Lower leg skin (tissue), 4 donors: Measurements from ENCODE around the gene MAT1A. TPM values are rescaled to one million over a fixed set of nuclear protein-coding genes. Genes with fewer than 3 reads are reported as not detected.

Experiments
- DNase-seq, 2 donors: peaks; one replicate each; pipeline ENCODE4 v3.0.0-alpha.2; 2019; ENCODE audit warnings: low spot score in 2 of 2
- H3K4me3 ChIP-seq: fragments of 200-600 bp; sonication (generic); 2 replicates; pipeline ENCODE4 v1.5.1; 2017; ENCODE audit warnings: mild to moderate bottlenecking, low read depth; ENCODE audit not compliant: poor library complexity, severe bottlenecking
- CTCF ChIP-seq, 3 donors: fragments of 450-650 bp; IDR thresholded peaks; one replicate each; pipeline ENCODE4 v1.5.1; 2016; ENCODE audit warnings: antibody characterized with exemption in 3 of 3, mild to moderate bottlenecking in 3 of 3, moderate library complexity in 2 of 3
- POLR2A ChIP-seq, 2 donors: fragments of 450-650 bp; IDR thresholded peaks; one replicate each; pipeline ENCODE4 v1.6.1; 2016 to 2017; ENCODE audit warnings: antibody characterized with exemption in 2 of 2, mild to moderate bottlenecking in 1 of 2, moderate library complexity in 1 of 2
- WGBS, 2 donors: methylation state at CpG; one replicate each; pipeline ENCODE4 v1.1.5; 2018; 5-methylcytosine and 5-hydroxymethylcytosine counted together
- intact Hi-C: fragments of 100-400 bp; cut with DNase I; formaldehyde crosslinking; loops from one replicate; pipeline ENCODE4 v1.15.0; 2023; ENCODE audit warnings: low total_unique reads
- total RNA-seq, 4 donors: library from RNA; depleted of rRNA; stranded (reverse); fragments of >200 nt; gene quantifications; one replicate each; pipeline ENCODE4 v1.1.0, GENCODE V29; 2016

The MAT1A gene
- total RNA-seq, 4 donors from 2014 or later = 4.6 to 12.1 (median 6.6) TPM

GRCh38 chr10:80281784-80282765, 7.4 kb downstream of the MAT1A start:
- no peak overlapping the region for H3K4me3 ChIP-seq
- intact Hi-C loops = no loop called here
- DNase-seq = peak in 1 of 2 donors; percentile 76
- 69 to 70% methylated on average over 9 of the region's 9 CpGs for WGBS, 2 donors
- no peak for TF ChIP-seq CTCF (IDR thresholded peaks at IDR 0.05)
- TF ChIP-seq POLR2A (IDR thresholded peaks at IDR 0.05) = no peak

- H3K4me3 ChIP-seq = no peak overlapping the region
- DNase-seq = no peak
- TF ChIP-seq POLR2A (IDR thresholded peaks at IDR 0.05) (no peak), CTCF (IDR thresholded peaks at IDR 0.05) (no peak)
- WGBS, 2 donors = 81 to 90% methylated on average over 6 of the region's 6 CpGs
- intact Hi-C loops = no loop called here
Observed at GRCh38 chr10:80281292-80281691, 8.2 kb downstream of the MAT1A start.

GRCh38 chr10:80280071-80280800, 9.2 kb downstream of the MAT1A start:
- DNase-seq = peak in 1 of 2 donors; percentile 18
- TF ChIP-seq CTCF (IDR thresholded peaks at IDR 0.05) = no peak
- TF ChIP-seq POLR2A (IDR thresholded peaks at IDR 0.05) = no peak
- intact Hi-C loops = no loop called here
- H3K4me3 ChIP-seq = no peak overlapping the region
- 90 to 96% methylated on average over 23 of the region's 23 CpGs for WGBS, 2 donors

- TF ChIP-seq CTCF (IDR thresholded peaks at IDR 0.05) (no peak), POLR2A (IDR thresholded peaks at IDR 0.05) (no peak)
- whole genome bisulfite sequencing, 2 donors = 86 to 92% methylated on average over 5 of the region's 5 CpGs
- peak in 1 of 2 donors; percentile 43 for DNase-seq
Observed at GRCh38 chr10:80279146-80279545, 10.3 kb downstream of the MAT1A start.

GRCh38 chr10:80278480-80278879, 11.0 kb downstream of the MAT1A start:
- peak in 1 of 2 donors; percentile 75 for DNase-seq
- intact Hi-C loops = no loop called here
- WGBS, 2 donors = 96 to 99% methylated on average over 5 of the region's 5 CpGs
- no peak for TF ChIP-seq POLR2A (IDR thresholded peaks at IDR 0.05)
- H3K4me3 ChIP-seq = no peak overlapping the region

More at GRCh38 chr10:80279146-80279545, 10.3 kb downstream of the MAT1A start:
- H3K4me3 ChIP-seq = no peak overlapping the region
- intact Hi-C loops = no loop called here
